GM13977 (cell line): Measurements from ENCODE around the gene CCN2.

Source experiments
- DNase-seq: peaks from one replicate; pipeline ENCODE4 v3.0.0; 2012; ENCODE audit warnings: low spot score
- CTCF ChIP-seq: IDR thresholded peaks from 2 replicates; pipeline ENCODE4 v1.5.1; 2012; ENCODE audit warnings: mild to moderate bottlenecking, control low read depth; ENCODE audit not compliant: insufficient read depth; ENCODE audit errors: extremely low read depth, missing control alignments
- in situ Hi-C: fragments of 300-500 bp; cut with MboI; formaldehyde crosslinking; loops from one replicate; pipeline ENCODE4 v1.12.0; 2022; ENCODE audit warnings: low sequenced_read_pairs, low pct_unique_long_range_greater_than_20kb, mixed read lengths, inconsistent platforms; ENCODE audit not compliant: unreplicated experiment

Gene CCN2

DNA sequence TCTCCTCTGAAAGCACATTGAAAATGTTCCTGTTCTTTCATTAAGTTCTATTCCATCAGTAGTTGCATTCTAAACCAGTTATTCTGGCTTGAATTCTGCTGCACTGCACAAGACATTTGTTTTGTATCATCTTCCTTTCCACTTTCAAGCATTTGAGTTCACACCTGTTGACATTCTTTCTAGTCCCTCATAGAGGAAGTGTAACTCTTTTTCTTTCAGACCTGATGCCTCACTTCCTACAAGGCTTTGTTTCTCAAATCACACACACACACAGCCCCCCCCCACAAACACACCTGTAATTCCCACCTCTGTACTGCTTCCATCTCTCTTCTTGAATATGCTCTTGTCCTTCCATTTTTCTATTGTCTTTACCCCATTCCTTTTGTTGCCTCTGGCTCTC is 50.9 kb downstream of the CCN2 start:
- no peak for DNase-seq
- no peak for TF ChIP-seq CTCF
- in situ Hi-C loops = no loop called here

DNA sequence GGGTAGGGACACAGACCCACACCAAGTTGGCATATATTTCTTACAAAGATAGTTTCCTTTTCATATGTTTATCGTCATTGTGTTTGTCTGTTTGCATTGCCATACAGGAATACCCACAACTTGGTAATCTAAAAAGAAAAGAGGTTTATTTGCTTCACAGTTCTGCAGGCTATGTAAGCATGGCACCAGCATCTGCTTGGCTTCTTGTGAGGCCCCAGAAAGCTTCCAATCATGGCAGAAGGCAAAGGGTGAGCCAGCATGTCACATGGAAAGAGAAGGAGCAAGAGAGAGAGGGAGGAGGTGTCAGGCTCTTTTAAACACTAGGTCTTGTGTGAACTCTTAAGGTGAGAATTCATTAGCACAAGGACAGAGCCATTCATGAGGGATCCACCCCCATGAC is 52.5 kb downstream of the CCN2 start:
- in situ Hi-C loops = no loop called here
- DNase-seq = no peak
- TF ChIP-seq CTCF = no peak
